Fibroblast of pulmonary artery (primary cell): ENCODE results near the gene LURAP1L.

Experiments
- DNase-seq: peaks from one replicate; pipeline ENCODE4 v3.0.0-alpha.2; 2010; ENCODE audit warnings: low read depth
- H3K4me3 ChIP-seq: replicated peaks from 2 replicates; pipeline ENCODE4 v1.5.1; 2011; ENCODE audit warnings: low read depth, mild to moderate bottlenecking, control low read depth, low read length, moderate library complexity
- CTCF ChIP-seq: IDR thresholded peaks from 2 replicates; pipeline ENCODE4 v1.5.1; 2011; ENCODE audit warnings: mild to moderate bottlenecking, control low read depth, low read length, inconsistent platforms; ENCODE audit errors: missing control alignments

LURAP1L gene

GRCh38 chr9:12760758-12761157 lies 14.1 kb upstream of the LURAP1L start:
- DNase-seq: no peak
- H3K4me3 ChIP-seq: no peak overlapping the region
- no peak for TF ChIP-seq CTCF

- H3K4me3 ChIP-seq: no peak overlapping the region
- no peak for DNase-seq
- no peak for TF ChIP-seq CTCF
Observed at GRCh38 chr9:12764150-12764549, 10.7 kb upstream of the LURAP1L start.

- no peak overlapping the region for H3K4me3 ChIP-seq
- no peak for TF ChIP-seq CTCF
- DNase-seq: no peak
Observed at GRCh38 chr9:12765088-12765798, 9.6 kb upstream of the LURAP1L start.

GRCh38 chr9:12766357-12766756 lies 8.5 kb upstream of the LURAP1L start:
- H3K4me3 ChIP-seq: no peak overlapping the region
- no peak for DNase-seq
- TF ChIP-seq CTCF: no peak

- DNase-seq: no peak
- H3K4me3 ChIP-seq: no peak overlapping the region
- TF ChIP-seq CTCF: no peak
Observed at GRCh38 chr9:12770261-12770660, 4.6 kb upstream of the LURAP1L start.

GRCh38 chr9:12771891-12772290 lies 2.9 kb upstream of the LURAP1L start:
- peak; percentile 42 for DNase-seq
- no peak for TF ChIP-seq CTCF

GRCh38 chr9:12773562-12773961 lies 1.3 kb upstream of the LURAP1L start:
- no peak for TF ChIP-seq CTCF
- H3K4me3 ChIP-seq: no peak overlapping the region
- no peak for DNase-seq

More at GRCh38 chr9:12771891-12772290, 2.9 kb upstream of the LURAP1L start:
- H3K4me3 ChIP-seq: no peak overlapping the region
